ENCODE data around the gene SSC5D.

The SSC5D gene

DNA sequence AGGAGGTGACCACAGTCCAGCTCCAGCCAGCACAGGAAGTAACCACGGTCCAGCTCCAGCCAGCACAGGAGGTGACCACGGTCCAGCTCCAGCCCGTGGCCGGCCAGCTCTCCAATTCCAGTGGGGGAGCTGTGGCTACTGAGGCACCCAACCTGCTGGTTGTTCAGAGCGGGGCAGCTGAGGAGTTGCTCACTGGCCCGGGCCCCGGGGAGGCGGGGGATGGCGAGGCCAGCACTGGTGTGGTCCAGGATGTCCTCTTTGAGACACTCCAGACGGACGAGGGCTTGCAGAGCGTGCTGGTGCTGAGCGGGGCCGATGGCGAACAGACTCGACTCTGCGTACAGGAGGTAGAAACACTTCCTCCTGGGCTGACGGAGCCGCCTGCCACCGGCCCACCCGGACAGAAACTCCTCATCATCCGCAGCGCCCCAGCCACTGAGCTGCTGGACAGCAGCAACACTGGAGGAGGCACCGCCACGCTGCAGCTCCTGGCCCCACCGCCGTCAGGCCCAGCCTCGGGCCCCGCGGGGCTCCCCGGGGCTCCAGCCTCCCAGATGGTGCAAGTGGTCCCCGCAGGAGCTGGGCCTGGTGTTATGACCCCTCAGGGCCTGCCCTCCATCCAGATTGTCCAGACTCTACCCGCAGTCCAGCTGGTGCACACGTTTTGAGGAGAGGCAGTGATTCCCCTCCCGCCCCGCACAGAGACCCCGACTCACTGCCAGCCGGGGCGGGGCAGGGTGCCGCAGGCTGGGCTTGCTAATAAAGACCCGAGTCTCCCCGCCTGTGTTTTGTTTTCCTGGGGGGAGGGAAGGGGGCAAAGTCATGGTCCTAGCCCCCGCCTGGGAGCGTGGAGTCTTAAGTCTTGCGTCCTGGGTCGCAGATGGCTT is 4.3 kb upstream of the SSC5D start:
- Histone ChIP-seq H3K4me3 (ENCODE audit: low read depth, low read length) (peak overlapping the region; percentile 89), H3K9ac (ENCODE audit: low read depth, low read length) (no peak overlapping the region), H3K4me1 (ENCODE audit: control insufficient read depth, insufficient read depth, low read length) (peaks cover 34% of the 10 kb centered on the region), H3K36me3 (ENCODE audit: control insufficient read depth, insufficient read depth, low read length) (peaks cover 4% of the 10 kb centered on the region; the same call in 1 of the 2 replicates), H3K27me3 (ENCODE audit: control insufficient read depth, insufficient read depth, low read length) (no peaks in the 10 kb centered on the region), H3K27ac (ENCODE audit: low read depth, low read length) (peak overlapping the region; percentile 74), H3K9me3 (ENCODE audit: control insufficient read depth, insufficient read depth, low read length) (no peaks in the 10 kb centered on the region)

DNA sequence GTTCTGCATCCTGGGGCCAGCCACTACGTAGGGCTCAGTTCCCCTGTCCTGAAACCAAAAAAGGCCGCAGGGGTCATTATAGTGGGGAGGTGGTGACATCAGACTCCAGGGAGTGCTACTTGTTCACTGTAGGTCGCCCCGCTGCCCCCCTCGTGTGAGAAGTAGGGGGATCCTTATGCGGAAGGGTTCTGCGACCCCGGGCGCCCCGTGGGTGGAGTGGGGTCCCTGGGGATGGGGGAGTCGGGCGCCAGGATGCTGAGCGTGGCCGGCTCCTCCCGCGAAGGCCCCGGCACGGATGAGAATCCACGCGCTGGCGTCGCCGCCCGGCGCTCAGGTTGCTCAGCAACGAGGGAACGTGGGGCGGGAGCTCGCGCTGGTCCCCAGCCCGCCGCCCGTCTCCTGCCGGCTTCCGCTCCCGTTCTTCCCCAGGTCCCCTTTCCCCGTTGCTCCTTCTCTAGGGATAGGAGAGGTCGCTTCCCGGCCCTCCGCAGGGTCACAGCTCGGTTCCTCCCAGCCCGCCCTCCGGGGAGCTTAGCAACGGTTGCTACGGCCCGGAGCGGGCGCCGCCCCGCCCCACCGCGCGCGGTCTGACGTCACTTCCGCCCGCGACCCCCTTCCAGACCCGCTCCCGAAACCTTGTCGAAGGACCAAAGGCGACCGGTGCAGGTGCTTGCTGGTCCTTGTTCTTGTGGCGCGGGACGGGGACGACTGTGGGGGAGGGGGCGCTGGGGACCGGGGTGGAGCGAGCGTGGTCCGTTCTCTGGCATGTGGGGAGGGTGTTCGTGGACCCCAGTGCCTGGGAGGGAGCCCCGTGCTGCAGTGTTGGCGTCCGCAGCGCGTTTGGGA is 3.4 kb upstream of the SSC5D start, which contains the start of gene NAT14:
TSS of gene NAT14 (plus strand) at position 596 of the 846 bp plus-strand sequence. CDS start 521 bp downstream, outside the sequence.
- Histone ChIP-seq H3K9ac (ENCODE audit: low read depth, low read length) (peak within 1 kb of the TSS; percentile 66), H3K9me3 (ENCODE audit: control insufficient read depth, insufficient read depth, low read length) (no peaks in the 10 kb centered on the region), H3K36me3 (ENCODE audit: control insufficient read depth, insufficient read depth, low read length) (peaks cover 4% of the 10 kb centered on the region; the same call in 1 of the 2 replicates), H3K4me3 (ENCODE audit: low read depth, low read length) (peak within 1 kb of the TSS; percentile 89), H3K27me3 (ENCODE audit: control insufficient read depth, insufficient read depth, low read length) (no peaks in the 10 kb centered on the region), H3K27ac (ENCODE audit: low read depth, low read length) (peak within 1 kb of the TSS; percentile 74), H3K4me1 (ENCODE audit: control insufficient read depth, insufficient read depth, low read length) (peaks cover 42% of the 10 kb centered on the region)

DNA sequence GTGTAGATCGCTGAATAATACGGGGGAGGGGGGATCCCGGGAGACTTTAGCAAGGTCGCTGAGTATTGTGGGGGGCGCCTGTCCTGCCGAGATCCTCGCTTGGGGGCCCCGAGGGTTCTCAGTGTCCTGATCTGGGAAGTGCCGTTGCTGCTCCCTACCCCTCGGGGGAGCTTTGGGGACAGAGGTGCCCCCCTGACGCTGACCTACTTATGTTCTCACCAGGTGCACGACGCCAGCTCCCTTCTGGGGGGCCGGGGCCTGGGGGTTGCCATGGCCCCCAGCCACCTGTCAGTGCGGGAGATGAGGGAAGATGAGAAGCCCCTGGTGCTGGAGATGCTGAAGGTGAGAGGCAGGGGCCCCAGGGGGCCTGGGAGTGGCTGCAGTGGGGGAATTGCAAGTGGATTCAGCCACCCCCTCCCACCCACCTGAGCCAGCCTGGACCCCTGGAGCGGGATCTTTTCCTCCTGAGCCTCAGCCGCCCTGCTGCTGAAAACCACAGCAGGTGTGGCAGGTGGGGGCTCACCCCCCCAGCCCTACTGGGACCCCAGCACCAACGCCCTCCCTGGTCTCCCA is 2.7 kb upstream of the SSC5D start:
- H3K9ac ChIP-seq (ENCODE audit: low read depth, low read length): peak overlapping the region; percentile 66
- H3K27me3 ChIP-seq (ENCODE audit: control insufficient read depth, insufficient read depth, low read length): no peaks in the 10 kb centered on the region
- peaks cover 4% of the 10 kb centered on the region; the same call in 1 of the 2 replicates for H3K36me3 ChIP-seq (ENCODE audit: control insufficient read depth, insufficient read depth, low read length)
- H3K4me3 ChIP-seq (ENCODE audit: low read depth, low read length): peak overlapping the region; percentile 89
- H3K9me3 ChIP-seq (ENCODE audit: control insufficient read depth, insufficient read depth, low read length): no peaks in the 10 kb centered on the region
- peaks cover 42% of the 10 kb centered on the region for H3K4me1 ChIP-seq (ENCODE audit: control insufficient read depth, insufficient read depth, low read length)
- peak overlapping the region; percentile 74 for H3K27ac ChIP-seq (ENCODE audit: low read depth, low read length)

DNA sequence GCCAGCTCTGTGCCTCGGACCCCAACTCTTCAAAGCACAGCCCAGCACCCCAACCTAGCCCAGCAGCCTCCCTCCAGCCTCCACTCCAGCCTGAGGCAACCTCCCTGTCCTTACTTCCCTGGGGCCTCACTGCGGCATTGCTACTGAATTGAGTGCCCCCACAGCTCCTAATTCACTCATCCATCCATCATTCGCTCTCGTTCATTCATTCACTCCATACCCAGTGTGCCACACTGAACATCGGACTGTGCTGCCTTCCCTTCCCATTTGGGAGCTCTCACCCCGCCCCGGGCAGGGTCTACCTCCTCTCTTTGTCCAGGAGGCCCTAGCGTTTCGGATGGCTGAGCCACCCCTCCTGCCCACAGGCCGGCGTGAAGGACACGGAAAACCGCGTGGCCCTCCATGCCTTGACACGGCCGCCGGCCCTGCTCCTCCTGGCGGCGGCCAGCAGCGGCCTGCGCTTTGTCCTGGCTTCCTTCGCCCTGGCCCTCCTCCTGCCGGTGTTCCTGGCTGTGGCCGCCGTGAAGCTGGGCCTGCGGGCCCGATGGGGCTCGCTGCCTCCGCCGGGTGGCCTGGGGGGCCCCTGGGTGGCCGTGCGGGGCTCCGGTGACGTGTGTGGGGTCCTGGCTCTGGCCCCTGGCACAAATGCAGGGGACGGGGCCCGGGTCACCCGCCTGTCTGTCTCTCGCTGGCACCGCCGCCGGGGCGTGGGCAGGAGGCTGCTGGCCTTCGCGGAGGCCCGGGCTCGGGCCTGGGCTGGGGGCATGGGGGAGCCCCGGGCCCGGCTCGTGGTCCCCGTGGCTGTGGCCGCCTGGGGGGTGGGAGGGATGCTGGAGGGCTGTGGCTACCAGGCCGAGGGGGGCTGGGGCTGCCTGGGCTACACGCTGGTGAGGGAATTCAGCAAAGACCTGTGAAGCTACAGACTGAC is 1.9 kb upstream of the SSC5D start:
- peak overlapping the region; percentile 75 for H3K27ac ChIP-seq (ENCODE audit: low read depth, low read length)
- no peak overlapping the region; the same call in 1 of the 2 replicates for H3K9ac ChIP-seq (ENCODE audit: low read depth, low read length)
- H3K4me1 ChIP-seq (ENCODE audit: control insufficient read depth, insufficient read depth, low read length): peaks cover 41% of the 10 kb centered on the region
- H3K9me3 ChIP-seq (ENCODE audit: control insufficient read depth, insufficient read depth, low read length): no peaks in the 10 kb centered on the region
- peaks cover 4% of the 10 kb centered on the region; the same call in 1 of the 2 replicates for H3K36me3 ChIP-seq (ENCODE audit: control insufficient read depth, insufficient read depth, low read length)
- peak overlapping the region; percentile 89; the same call in 1 of the 2 replicates for H3K4me3 ChIP-seq (ENCODE audit: low read depth, low read length)
- H3K27me3 ChIP-seq (ENCODE audit: control insufficient read depth, insufficient read depth, low read length): no peaks in the 10 kb centered on the region

DNA sequence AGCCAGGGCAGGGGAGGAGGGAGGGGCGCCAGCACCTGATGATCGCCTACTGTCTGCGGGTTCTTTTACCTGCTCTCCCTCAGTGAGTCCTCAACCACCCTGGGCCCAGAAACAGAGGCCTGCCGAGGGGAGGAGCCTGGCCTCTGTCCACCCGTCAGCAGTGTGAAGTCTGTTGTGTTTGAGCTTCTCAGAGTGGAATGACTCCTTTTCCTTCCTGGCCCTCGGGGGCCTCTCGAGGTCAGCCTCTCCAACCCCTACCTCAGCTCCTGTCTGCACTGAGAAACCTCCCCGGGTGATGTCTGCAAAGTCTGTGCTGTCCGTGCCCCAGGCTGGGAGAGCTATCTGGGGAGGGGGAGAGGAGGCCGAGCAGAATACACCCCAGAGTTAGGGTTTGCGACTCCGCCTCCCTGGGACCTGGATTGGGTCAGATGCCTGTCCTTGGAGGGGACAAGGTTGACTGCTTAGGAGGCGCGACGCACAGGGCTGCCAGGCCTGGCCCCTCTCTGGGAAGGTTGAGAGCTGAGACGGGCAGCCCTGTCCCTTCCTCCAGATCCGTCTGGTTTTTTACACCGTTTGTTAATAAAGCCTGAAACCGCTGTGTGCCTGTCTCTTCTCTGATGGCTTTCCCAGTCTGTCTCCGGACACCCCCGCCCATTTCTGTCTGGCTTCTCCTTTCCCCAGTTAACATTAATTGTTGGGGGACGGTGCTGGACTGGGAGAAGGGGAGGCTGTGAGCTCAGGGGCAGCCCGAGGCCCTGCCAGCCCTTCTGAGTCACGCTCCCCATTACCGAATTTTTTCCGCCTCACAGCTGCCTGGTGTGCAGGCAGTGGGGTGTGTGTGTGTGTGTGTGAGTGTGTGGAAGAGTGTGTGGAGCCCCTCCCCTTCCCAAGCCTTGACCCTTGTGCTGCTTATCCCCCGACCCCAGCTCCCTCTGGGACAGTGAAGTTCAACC is 989 bp upstream of the SSC5D start:
- Histone ChIP-seq H3K9me3 (ENCODE audit: control insufficient read depth, insufficient read depth, low read length) (no peaks in the 10 kb centered on the region), H3K27ac (ENCODE audit: low read depth, low read length) (peak overlapping the region; percentile 75), H3K27me3 (ENCODE audit: control insufficient read depth, insufficient read depth, low read length) (no peaks in the 10 kb centered on the region), H3K9ac (ENCODE audit: low read depth, low read length) (no peak overlapping the region; the same call in 1 of the 2 replicates), H3K4me3 (ENCODE audit: low read depth, low read length) (peak overlapping the region; percentile 14; the same call in 1 of the 2 replicates), H3K4me1 (ENCODE audit: control insufficient read depth, insufficient read depth, low read length) (peaks cover 38% of the 10 kb centered on the region), H3K36me3 (ENCODE audit: control insufficient read depth, insufficient read depth, low read length) (peaks cover 4% of the 10 kb centered on the region; the same call in 1 of the 2 replicates)

DNA sequence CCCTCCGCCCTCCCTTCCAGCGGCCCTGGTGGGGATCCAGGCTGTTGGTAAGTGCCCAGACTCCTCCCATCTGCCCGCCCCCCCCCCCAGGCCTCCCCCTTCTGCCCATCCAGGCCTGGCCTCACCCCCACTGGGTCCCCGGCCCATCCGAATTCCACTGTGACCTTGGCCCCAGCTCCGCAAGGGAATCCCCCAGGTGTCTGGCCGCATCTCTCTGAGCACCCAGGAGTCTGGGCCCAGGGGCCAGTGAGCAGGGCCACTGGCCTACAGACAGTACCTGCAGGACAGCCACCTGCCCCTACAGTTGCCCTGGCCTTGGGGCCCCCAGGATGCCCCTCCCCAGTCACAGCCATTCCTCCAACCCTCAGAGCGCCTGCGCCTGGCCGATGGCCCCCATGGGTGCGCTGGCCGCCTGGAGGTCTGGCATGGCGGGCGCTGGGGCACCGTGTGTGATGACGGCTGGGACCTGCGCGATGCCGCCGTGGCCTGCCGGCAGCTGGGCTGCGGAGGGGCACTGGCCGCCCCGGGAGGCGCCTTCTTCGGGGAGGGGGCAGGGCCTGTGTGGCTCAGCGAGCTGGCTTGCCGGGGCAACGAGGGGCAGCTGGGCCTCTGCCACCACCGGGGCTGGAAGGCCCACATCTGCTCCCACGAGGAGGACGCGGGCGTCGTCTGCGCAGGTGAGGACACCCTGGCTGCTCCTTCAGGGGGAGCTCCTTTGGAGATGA is 912 bp downstream of the SSC5D start:
- no peaks in the 10 kb centered on the region for H3K9me3 ChIP-seq (ENCODE audit: control insufficient read depth, insufficient read depth, low read length)
- no peak overlapping the region for H3K4me3 ChIP-seq (ENCODE audit: low read depth, low read length)
- H3K4me1 ChIP-seq (ENCODE audit: control insufficient read depth, insufficient read depth, low read length): peaks cover 34% of the 10 kb centered on the region
- H3K9ac ChIP-seq (ENCODE audit: low read depth, low read length): no peak overlapping the region
- no peaks in the 10 kb centered on the region for H3K27me3 ChIP-seq (ENCODE audit: control insufficient read depth, insufficient read depth, low read length)
- H3K36me3 ChIP-seq (ENCODE audit: control insufficient read depth, insufficient read depth, low read length): no peaks in the 10 kb centered on the region
- no peak overlapping the region for H3K27ac ChIP-seq (ENCODE audit: low read depth, low read length)

- H3K9ac ChIP-seq (ENCODE audit: low read depth, low read length): no peak overlapping the region
Measured at GRCh38 chr19:55489711-55490477, 1.7 kb downstream of the SSC5D start.

GRCh38 chr19:55490478-55491432 is 2.5 kb downstream of the SSC5D start:
- no peaks in the 10 kb centered on the region for H3K9me3 ChIP-seq (ENCODE audit: control insufficient read depth, insufficient read depth, low read length)
- H3K9ac ChIP-seq (ENCODE audit: low read depth, low read length): no peak overlapping the region
- no peaks in the 10 kb centered on the region for H3K27me3 ChIP-seq (ENCODE audit: control insufficient read depth, insufficient read depth, low read length)
- H3K4me3 ChIP-seq (ENCODE audit: low read depth, low read length): no peak overlapping the region
- H3K4me1 ChIP-seq (ENCODE audit: control insufficient read depth, insufficient read depth, low read length): peaks cover 27% of the 10 kb centered on the region
- H3K27ac ChIP-seq (ENCODE audit: low read depth, low read length): no peak overlapping the region
- no peaks in the 10 kb centered on the region for H3K36me3 ChIP-seq (ENCODE audit: control insufficient read depth, insufficient read depth, low read length)

More at GRCh38 chr19:55489711-55490477, 1.7 kb downstream of the SSC5D start:
- Histone ChIP-seq H3K27me3 (ENCODE audit: control insufficient read depth, insufficient read depth, low read length) (no peaks in the 10 kb centered on the region), H3K9me3 (ENCODE audit: control insufficient read depth, insufficient read depth, low read length) (no peaks in the 10 kb centered on the region), H3K4me3 (ENCODE audit: low read depth, low read length) (no peak overlapping the region), H3K27ac (ENCODE audit: low read depth, low read length) (no peak overlapping the region), H3K36me3 (ENCODE audit: control insufficient read depth, insufficient read depth, low read length) (no peaks in the 10 kb centered on the region), H3K4me1 (ENCODE audit: control insufficient read depth, insufficient read depth, low read length) (peaks cover 30% of the 10 kb centered on the region)
